GM12873 (cell line): ENCODE results near the gene CEP128.

Source experiments
- TF ChIP-seq, protein P1 (sequence below): IDR thresholded peaks from 2 replicates; pipeline ENCODE4 v1.5.1; 2012; ENCODE audit warnings: low read depth, mild to moderate bottlenecking, moderate library complexity, low read length, control low read depth; ENCODE audit not compliant: insufficient read depth; ENCODE audit errors: missing control alignments

CEP128 gene

DNA sequence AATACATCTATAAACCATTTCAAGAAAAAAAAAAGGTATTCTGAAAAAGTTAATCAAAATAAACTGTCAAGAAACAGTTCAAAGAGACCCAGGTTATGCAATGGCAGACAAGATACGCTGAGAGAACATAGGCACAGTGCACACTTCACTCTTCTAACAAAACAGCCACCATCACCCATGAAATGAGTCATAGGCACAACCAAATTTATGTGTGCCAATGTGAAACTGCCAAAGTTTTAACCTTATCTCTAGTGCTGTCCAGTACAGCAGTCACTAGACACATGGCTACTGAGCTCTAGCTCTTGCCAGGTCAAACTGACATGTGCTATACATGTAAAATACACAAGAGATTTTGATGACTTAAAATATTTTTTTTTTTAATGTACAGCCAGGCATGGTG lies 1.4 kb downstream of the CEP128 start:
- TF ChIP-seq, protein P1, sequence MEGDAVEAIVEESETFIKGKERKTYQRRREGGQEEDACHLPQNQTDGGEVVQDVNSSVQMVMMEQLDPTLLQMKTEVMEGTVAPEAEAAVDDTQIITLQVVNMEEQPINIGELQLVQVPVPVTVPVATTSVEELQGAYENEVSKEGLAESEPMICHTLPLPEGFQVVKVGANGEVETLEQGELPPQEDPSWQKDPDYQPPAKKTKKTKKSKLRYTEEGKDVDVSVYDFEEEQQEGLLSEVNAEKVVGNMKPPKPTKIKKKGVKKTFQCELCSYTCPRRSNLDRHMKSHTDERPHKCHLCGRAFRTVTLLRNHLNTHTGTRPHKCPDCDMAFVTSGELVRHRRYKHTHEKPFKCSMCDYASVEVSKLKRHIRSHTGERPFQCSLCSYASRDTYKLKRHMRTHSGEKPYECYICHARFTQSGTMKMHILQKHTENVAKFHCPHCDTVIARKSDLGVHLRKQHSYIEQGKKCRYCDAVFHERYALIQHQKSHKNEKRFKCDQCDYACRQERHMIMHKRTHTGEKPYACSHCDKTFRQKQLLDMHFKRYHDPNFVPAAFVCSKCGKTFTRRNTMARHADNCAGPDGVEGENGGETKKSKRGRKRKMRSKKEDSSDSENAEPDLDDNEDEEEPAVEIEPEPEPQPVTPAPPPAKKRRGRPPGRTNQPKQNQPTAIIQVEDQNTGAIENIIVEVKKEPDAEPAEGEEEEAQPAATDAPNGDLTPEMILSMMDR: no peak

- TF ChIP-seq, protein P1: no peak
These were observed 7.9 kb downstream of the CEP128 start for GRCh38 chr14:80933686-80934085.

GRCh38 chr14:80933282-80933681 lies 8.3 kb downstream of the CEP128 start:
- TF ChIP-seq, protein P1: no peak

DNA sequence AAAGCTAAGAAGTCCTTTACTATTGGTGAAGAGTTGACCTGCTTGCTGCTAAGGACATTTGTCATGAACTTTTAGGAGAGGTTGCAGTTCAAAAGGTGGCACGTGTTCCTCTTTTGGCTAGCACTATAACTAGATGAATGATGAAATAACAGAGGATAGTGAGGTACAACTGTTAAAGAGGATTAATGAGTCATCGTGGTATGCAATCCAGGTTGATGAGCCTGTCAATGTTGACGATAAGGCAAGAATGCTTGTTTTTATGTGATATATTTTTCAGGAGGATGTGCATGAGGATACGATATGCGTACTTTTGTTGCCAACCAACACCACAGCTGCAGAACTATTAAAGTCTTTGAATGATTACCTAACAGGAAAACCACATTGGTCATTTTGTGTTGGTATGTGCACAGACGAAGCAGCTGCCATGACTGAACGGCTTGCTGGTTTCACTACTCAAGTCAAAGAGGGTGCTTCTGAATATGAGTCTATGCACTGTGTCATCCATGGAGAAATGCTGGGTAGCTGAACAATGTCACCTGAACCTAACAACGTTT lies 10.6 kb downstream of the CEP128 start:
- TF ChIP-seq, protein P1: no peak

DNA sequence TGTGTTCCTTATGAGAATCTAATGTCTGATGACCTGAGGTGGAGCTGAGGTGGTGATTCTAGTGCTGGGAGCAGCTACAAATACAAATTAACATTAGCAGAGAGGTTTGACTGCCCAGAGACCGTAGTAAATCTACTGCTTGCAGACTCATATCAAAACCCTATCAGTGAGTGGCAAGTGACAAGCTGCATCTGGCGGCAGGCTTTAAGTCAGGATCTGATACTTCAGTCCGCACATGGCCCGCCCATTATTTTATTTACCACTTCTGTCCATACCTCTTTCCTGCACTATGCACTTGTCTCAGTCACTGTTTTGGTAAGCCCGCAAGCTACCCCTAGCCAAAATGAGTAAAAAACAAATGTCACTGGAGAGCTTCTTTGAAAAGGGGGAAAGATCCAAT lies 11.4 kb downstream of the CEP128 start:
- TF ChIP-seq, protein P1: no peak

- TF ChIP-seq, protein P1: peak; percentile 19
These were observed 14.2 kb downstream of the CEP128 start for GRCh38 chr14:80927083-80927989.

DNA sequence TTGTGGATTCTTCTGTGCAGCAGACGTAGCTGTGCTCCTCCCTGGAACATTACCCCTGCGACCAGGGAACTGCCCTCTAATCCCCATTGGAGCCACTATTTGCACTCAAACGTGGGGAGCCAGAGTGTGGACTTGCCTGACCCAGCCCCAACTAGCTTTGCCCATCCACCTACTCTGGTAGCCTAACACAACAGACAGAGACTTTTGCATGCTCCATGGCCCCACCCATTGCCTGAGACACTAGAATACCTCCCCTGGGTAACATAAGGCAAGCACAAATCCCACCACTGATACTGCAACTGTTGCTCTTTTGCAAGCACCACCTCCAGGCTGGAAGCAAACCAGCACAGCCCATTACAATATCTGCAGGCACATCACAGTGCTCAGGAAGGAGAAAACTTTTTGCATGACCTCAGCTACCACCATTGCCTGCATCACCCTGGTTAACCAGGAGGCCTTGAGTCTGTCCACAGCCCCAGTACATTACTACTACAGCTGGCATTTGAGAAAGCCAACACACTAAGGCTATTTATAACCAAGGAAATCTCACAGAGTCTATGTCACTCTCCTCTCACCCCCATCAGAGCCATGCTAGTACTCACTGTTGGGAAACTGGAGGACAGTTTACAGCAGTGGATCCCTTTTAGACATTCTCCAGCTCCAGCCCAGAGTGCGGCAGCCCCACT lies 15.0 kb downstream of the CEP128 start:
- TF ChIP-seq, protein P1: no peak
